GM10248 (cell line): ENCODE data around the gene ADPRHL1.

Source experiments
- CTCF ChIA-PET: fragments of 300-600 bp; sonication (Branson Sonifier 250); formaldehyde crosslinking; extraction: SDS; loops from one replicate; lab custom pipeline; 2021; ENCODE audit warnings: antibody characterized with exemption; lab: Yijun Ruan, JAX
- POLR2A ChIA-PET: fragments of 350-650 bp; sonication (Branson Sonifier 250); formaldehyde crosslinking; extraction: SDS; loops from one replicate; lab custom pipeline; 2020; ENCODE audit warnings: antibody characterized with exemption; lab: Yijun Ruan, JAX
- DNase-seq: peaks from one replicate; pipeline ENCODE4 v3.0.0; 2012; ENCODE audit errors: extremely low spot score
- CTCF ChIP-seq: IDR thresholded peaks from 2 replicates; pipeline ENCODE4 v1.5.1; 2012; ENCODE audit warnings: mild to moderate bottlenecking, low read depth; ENCODE audit errors: extremely low read depth, missing control alignments, control extremely low read depth

Gene ADPRHL1

GRCh38 chr13:113468029-113468428 lies 14.7 kb upstream of the ADPRHL1 start:
- CTCF ChIA-PET: no interaction called here
- TF ChIP-seq CTCF: no peak
- POLR2A ChIA-PET: no interaction called here
- DNase-seq: no peak

- DNase-seq: no peak
- ChIA-PET CTCF (interaction anchor here (1.3 to 1.7 kb wide), 2 partner anchors 10 to 12 kb away, joined by 5 to 7 read pairs; no protein-coding TSS in a partner anchor), POLR2A (no interaction called here)
- TF ChIP-seq CTCF: no peak
Measured at GRCh38 chr13:113466383-113466782, 13.1 kb upstream of the ADPRHL1 start.

GRCh38 chr13:113465300-113465699 lies 12.0 kb upstream of the ADPRHL1 start:
- DNase-seq: no peak
- TF ChIP-seq CTCF: no peak
- POLR2A ChIA-PET: interaction anchor here (0.5 to 0.7 kb wide), 2 partner anchors 26 to 96 kb away, joined by 4 read pairs; partner anchors contain the start of gene DCUN1D2
- CTCF ChIA-PET: interaction anchor here (1.2 to 1.7 kb wide), 3 partner anchors 9 to 13 kb away, joined by 5 to 7 read pairs (median 6); partner anchors contain the start of gene ADPRHL1

- POLR2A ChIA-PET: no interaction called here
- CTCF ChIA-PET: interaction anchor here (1.7 kb wide), 1 partner anchor 8 kb away, joined by 7 read pairs; no protein-coding TSS in a partner anchor
- TF ChIP-seq CTCF: no peak
- DNase-seq: no peak
Measured at GRCh38 chr13:113464476-113464875, 11.2 kb upstream of the ADPRHL1 start.

- ChIA-PET CTCF (no interaction called here), POLR2A (no interaction called here)
- TF ChIP-seq CTCF: no peak
- no peak for DNase-seq
Measured at GRCh38 chr13:113461022-113461751, 7.9 kb upstream of the ADPRHL1 start.

- ChIA-PET CTCF (interaction anchor here (1.3 kb wide), 1 partner anchor 102 kb away, joined by 5 read pairs; no protein-coding TSS in a partner anchor), POLR2A (no interaction called here)
- no peak for DNase-seq
- TF ChIP-seq CTCF: no peak
Measured at GRCh38 chr13:113460599-113460998, 7.3 kb upstream of the ADPRHL1 start.
